GM23338 (cell line): ENCODE data around the gene TFEB. TPM values are rescaled to one million over a fixed set of nuclear protein-coding genes. Genes with fewer than 3 reads are reported as not detected.

Experiments used
- ATAC-seq: fragments of 200-7000 bp; cut with Tn5 transposase; 3 replicates; pipeline ENCODE4 v1.9.1; 2020
- DNase-seq: peaks from one replicate; pipeline ENCODE4 v3.0.0-alpha.2; 2015; ENCODE audit warnings: low spot score
- H2AFZ ChIP-seq: fragments of 200-600 bp; sonication (generic); 2 replicates; pipeline ENCODE4 v1.8.0; 2016; ENCODE audit warnings: antibody characterized with exemption, mild to moderate bottlenecking, moderate library complexity
- H3F3A ChIP-seq: fragments of 200-600 bp; sonication (generic); replicated peaks from 2 replicates; pipeline ENCODE4 v1.8.0; 2017; ENCODE audit warnings: antibody characterized with exemption, mixed run types, low read depth
- H3K27ac ChIP-seq: fragments of 200-600 bp; sonication (generic); 2 replicates; pipeline ENCODE4 v1.6.1; 2016; ENCODE audit warnings: low read depth
- H3K27me3 ChIP-seq: fragments of 200-600 bp; sonication (generic); 2 replicates; pipeline ENCODE4 v1.8.0; 2016; ENCODE audit warnings: mild to moderate bottlenecking, mixed run types, moderate library complexity; ENCODE audit not compliant: insufficient read depth
- H3K36me3 ChIP-seq: fragments of 200-600 bp; sonication (generic); 2 replicates; pipeline ENCODE4 v1.8.0; 2016; ENCODE audit warnings: mild to moderate bottlenecking; ENCODE audit not compliant: insufficient read depth
- H3K4me1 ChIP-seq: fragments of 200-600 bp; sonication (generic); 2 replicates; pipeline ENCODE4 v1.8.0; 2016; ENCODE audit warnings: mild to moderate bottlenecking, moderate library complexity; ENCODE audit not compliant: insufficient read depth
- H3K4me2 ChIP-seq: fragments of 200-600 bp; sonication (generic); 2 replicates; pipeline ENCODE4 v1.7.1; 2017; ENCODE audit warnings: mixed run types
- H3K4me3 ChIP-seq: fragments of 200-600 bp; sonication (generic); 2 replicates; pipeline ENCODE4 v1.6.1; 2016; ENCODE audit warnings: mixed run types
- H3K79me2 ChIP-seq: fragments of 200-600 bp; sonication (generic); replicated peaks from 2 replicates; pipeline ENCODE4 v1.8.0; 2017; ENCODE audit warnings: mild to moderate bottlenecking; ENCODE audit not compliant: insufficient read depth
- H3K9me2 ChIP-seq: fragments of 200-600 bp; sonication (generic); 2 replicates; pipeline ENCODE4 v1.8.0; 2017; ENCODE audit not compliant: insufficient read depth
- H4K20me1 ChIP-seq: fragments of 200-600 bp; sonication (generic); replicated peaks from 2 replicates; pipeline ENCODE4 v1.8.0; 2017; ENCODE audit warnings: mild to moderate bottlenecking; ENCODE audit not compliant: insufficient read depth
- H3K27ac Mint-ChIP-seq: 2 replicates; pipeline ENCODE4 v1.8.0; 2020; ENCODE audit warnings: inconsistent platforms, mild to moderate bottlenecking, moderate library complexity, mixed read lengths
- H3K27me3 Mint-ChIP-seq: 3 replicates; pipeline ENCODE4 v1.8.0; 2022; ENCODE audit warnings: low read depth, mild to moderate bottlenecking, moderate library complexity, mixed read lengths, inconsistent platforms; ENCODE audit not compliant: insufficient read depth, poor library complexity
- H3K36me3 Mint-ChIP-seq: 3 replicates; pipeline ENCODE4 v1.8.0; 2021; ENCODE audit warnings: low read depth, mild to moderate bottlenecking, inconsistent platforms, moderate library complexity, mixed read lengths
- H3K4me1 Mint-ChIP-seq: 3 replicates; pipeline ENCODE4 v1.8.0; 2020; ENCODE audit warnings: mild to moderate bottlenecking, inconsistent platforms, mixed read lengths
- H3K4me3 Mint-ChIP-seq: 3 replicates; pipeline ENCODE4 v1.8.0; 2021; ENCODE audit warnings: moderate library complexity, mild to moderate bottlenecking, inconsistent platforms, mixed read lengths
- H3K9me3 Mint-ChIP-seq: 3 replicates; pipeline ENCODE4 v1.8.0; 2020; ENCODE audit warnings: moderate library complexity, mild to moderate bottlenecking, inconsistent platforms, mixed read lengths
- JUNB ChIP-seq: IDR thresholded peaks from one replicate; pipeline ENCODE4 v1.6.1; 2016; ENCODE audit warnings: antibody characterized with exemption; ENCODE audit not compliant: unreplicated experiment
- POLR2AphosphoS5 ChIP-seq: IDR thresholded peaks from 2 replicates; pipeline ENCODE4 v1.6.1; 2016; ENCODE audit warnings: antibody characterized with exemption, low read depth
- STAT1 ChIP-seq: IDR thresholded peaks from one replicate; pipeline ENCODE4 v1.6.1; 2016; ENCODE audit warnings: antibody characterized with exemption; ENCODE audit not compliant: unreplicated experiment
- ZNF114 ChIP-seq: fragments of 250-450 bp; sonication (Bioruptor Pico); IDR thresholded peaks from 2 replicates; pipeline ENCODE4 v1.5.0; 2020; ENCODE audit warnings: mild to moderate bottlenecking, moderate library complexity
- polyA plus RNA-seq: library from polyadenylated mRNA; unstranded; fragments of >200 nt; fragmentation: Nextera tagmentation; extraction: Ambion mirVana; gene quantifications from 2 replicates; pipeline ENCODE4 v1.2.1, GENCODE V29; 2016
- total RNA-seq: library from RNA; depleted of rRNA; stranded (reverse); fragments of >200 nt; shearing (Covaris generic); gene quantifications from 2 replicates; pipeline ENCODE4 v1.2.3, GENCODE V29; 2014
- TF ChIP-seq, protein P1 (sequence below): fragments of 250-450 bp; sonication (Bioruptor Pico); IDR thresholded peaks from 2 replicates; pipeline ENCODE4 v1.5.0; 2020; ENCODE audit warnings: mild to moderate bottlenecking, moderate library complexity
- TF ChIP-seq, protein P2 (sequence below): IDR thresholded peaks from 2 replicates; pipeline ENCODE4 v1.6.1; 2016; ENCODE audit warnings: antibody characterized with exemption
- TF ChIP-seq, protein P3 (sequence below), 2 experiments: fragments of 200-600 bp in 1 of 2; sonication (generic) in 1 of 2; conservative IDR thresholded peaks; 2 replicates each; pipeline versions ENCODE4 v1.5.1 to v1.6.1; 2016 to 2017; ENCODE audit warnings: antibody characterized with exemption in 2 of 2, low read depth in 2 of 2, mild to moderate bottlenecking in 2 of 2, moderate library complexity in 1 of 2

The TFEB gene
- total and polyA plus RNA-seq, 2 experiments from 2014 or later = 1.3 to 4.3 TPM

DNA sequence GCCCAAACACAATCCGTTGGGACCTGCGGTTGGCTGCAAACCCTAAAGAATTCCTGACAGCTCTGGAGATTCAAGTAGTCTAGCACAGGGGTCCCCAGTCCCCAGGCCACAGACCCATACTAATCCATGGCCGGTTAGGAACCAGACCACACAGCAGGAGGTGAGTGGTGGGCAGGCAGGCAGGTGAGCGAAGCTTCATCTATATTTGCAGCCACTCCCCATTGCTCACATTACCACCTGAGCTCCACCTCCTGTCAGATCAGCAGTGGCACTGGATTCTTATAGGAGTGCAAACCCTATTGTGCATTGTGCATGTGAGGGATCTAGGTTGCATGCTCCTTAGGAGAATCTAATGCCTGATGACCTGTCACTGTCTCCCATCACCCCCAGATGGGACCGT lies 16.6 kb downstream of the TFEB start (continued):
- TF ChIP-seq, protein P1, sequence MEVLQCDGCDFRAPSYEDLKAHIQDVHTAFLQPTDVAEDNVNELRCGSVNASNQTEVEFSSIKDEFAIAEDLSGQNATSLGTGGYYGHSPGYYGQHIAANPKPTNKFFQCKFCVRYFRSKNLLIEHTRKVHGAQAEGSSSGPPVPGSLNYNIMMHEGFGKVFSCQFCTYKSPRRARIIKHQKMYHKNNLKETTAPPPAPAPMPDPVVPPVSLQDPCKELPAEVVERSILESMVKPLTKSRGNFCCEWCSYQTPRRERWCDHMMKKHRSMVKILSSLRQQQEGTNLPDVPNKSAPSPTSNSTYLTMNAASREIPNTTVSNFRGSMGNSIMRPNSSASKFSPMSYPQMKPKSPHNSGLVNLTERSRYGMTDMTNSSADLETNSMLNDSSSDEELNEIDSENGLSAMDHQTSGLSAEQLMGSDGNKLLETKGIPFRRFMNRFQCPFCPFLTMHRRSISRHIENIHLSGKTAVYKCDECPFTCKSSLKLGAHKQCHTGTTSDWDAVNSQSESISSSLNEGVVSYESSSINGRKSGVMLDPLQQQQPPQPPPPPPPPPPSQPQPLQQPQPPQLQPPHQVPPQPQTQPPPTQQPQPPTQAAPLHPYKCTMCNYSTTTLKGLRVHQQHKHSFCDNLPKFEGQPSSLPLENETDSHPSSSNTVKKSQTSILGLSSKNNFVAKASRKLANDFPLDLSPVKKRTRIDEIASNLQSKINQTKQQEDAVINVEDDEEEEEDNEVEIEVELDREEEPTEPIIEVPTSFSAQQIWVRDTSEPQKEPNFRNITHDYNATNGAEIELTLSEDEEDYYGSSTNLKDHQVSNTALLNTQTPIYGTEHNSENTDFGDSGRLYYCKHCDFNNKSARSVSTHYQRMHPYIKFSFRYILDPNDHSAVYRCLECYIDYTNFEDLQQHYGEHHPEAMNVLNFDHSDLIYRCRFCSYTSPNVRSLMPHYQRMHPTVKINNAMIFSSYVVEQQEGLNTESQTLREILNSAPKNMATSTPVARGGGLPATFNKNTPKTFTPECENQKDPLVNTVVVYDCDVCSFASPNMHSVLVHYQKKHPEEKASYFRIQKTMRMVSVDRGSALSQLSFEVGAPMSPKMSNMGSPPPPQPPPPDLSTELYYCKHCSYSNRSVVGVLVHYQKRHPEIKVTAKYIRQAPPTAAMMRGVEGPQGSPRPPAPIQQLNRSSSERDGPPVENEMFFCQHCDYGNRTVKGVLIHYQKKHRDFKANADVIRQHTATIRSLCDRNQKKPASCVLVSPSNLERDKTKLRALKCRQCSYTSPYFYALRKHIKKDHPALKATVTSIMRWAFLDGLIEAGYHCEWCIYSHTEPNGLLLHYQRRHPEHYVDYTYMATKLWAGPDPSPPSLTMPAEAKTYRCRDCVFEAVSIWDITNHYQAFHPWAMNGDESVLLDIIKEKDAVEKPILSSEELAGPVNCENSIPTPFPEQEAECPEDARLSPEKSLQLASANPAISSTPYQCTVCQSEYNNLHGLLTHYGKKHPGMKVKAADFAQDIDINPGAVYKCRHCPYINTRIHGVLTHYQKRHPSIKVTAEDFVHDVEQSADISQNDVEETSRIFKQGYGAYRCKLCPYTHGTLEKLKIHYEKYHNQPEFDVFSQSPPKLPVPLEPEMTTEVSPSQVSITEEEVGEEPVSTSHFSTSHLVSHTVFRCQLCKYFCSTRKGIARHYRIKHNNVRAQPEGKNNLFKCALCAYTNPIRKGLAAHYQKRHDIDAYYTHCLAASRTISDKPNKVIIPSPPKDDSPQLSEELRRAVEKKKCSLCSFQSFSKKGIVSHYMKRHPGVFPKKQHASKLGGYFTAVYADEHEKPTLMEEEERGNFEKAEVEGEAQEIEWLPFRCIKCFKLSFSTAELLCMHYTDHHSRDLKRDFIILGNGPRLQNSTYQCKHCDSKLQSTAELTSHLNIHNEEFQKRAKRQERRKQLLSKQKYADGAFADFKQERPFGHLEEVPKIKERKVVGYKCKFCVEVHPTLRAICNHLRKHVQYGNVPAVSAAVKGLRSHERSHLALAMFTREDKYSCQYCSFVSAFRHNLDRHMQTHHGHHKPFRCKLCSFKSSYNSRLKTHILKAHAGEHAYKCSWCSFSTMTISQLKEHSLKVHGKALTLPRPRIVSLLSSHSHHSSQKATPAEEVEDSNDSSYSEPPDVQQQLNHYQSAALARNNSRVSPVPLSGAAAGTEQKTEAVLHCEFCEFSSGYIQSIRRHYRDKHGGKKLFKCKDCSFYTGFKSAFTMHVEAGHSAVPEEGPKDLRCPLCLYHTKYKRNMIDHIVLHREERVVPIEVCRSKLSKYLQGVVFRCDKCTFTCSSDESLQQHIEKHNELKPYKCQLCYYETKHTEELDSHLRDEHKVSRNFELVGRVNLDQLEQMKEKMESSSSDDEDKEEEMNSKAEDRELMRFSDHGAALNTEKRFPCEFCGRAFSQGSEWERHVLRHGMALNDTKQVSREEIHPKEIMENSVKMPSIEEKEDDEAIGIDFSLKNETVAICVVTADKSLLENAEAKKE = no peak
- TF ChIP-seq, protein P2, sequence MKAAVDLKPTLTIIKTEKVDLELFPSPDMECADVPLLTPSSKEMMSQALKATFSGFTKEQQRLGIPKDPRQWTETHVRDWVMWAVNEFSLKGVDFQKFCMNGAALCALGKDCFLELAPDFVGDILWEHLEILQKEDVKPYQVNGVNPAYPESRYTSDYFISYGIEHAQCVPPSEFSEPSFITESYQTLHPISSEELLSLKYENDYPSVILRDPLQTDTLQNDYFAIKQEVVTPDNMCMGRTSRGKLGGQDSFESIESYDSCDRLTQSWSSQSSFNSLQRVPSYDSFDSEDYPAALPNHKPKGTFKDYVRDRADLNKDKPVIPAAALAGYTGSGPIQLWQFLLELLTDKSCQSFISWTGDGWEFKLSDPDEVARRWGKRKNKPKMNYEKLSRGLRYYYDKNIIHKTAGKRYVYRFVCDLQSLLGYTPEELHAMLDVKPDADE = no peak
- TF ChIP-seq, protein P3, sequence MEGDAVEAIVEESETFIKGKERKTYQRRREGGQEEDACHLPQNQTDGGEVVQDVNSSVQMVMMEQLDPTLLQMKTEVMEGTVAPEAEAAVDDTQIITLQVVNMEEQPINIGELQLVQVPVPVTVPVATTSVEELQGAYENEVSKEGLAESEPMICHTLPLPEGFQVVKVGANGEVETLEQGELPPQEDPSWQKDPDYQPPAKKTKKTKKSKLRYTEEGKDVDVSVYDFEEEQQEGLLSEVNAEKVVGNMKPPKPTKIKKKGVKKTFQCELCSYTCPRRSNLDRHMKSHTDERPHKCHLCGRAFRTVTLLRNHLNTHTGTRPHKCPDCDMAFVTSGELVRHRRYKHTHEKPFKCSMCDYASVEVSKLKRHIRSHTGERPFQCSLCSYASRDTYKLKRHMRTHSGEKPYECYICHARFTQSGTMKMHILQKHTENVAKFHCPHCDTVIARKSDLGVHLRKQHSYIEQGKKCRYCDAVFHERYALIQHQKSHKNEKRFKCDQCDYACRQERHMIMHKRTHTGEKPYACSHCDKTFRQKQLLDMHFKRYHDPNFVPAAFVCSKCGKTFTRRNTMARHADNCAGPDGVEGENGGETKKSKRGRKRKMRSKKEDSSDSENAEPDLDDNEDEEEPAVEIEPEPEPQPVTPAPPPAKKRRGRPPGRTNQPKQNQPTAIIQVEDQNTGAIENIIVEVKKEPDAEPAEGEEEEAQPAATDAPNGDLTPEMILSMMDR (conservative IDR thresholded peaks at IDR 0.05; ENCODE audit: low read depth in 2 of 2) = no peak

DNA sequence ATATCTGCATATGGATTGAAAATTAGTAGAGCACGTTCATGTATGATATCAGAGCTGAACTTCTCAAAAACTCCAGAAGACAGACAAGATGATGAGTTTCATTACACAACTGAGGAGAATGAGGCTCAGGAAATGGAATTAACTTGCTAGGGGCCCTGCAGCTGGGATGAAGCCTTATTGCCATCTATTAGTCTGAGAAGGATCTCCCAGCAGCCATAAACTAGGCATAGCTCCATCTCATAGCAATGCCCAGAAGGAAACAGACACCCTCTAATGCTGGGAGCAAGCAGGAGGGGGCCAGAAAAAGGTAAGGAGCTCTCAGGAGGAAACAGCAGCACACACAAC lies 18.0 kb downstream of the TFEB start:
- Mint-ChIP-seq H3K27me3 (no peaks in the 10 kb centered on the region), H3K4me1 (peaks cover 9% of the 10 kb centered on the region; the same call in 2 of the 3 replicates), H3K36me3 (no peaks in the 10 kb centered on the region), H3K27ac (no peak overlapping the region), H3K9me3 (no peaks in the 10 kb centered on the region), H3K4me3 (no peak overlapping the region)
- no peak overlapping the region for H3K4me3 ChIP-seq
- H4K20me1 ChIP-seq = no peaks in the 10 kb centered on the region
- no peaks in the 10 kb centered on the region for H3K27me3 ChIP-seq
- H2AFZ ChIP-seq = no peak overlapping the region
- no peaks in the 10 kb centered on the region for H3K9me2 ChIP-seq
- DNase-seq = no peak
- H3K79me2 ChIP-seq = no peaks in the 10 kb centered on the region
- H3K27ac ChIP-seq = no peak overlapping the region
- H3K36me3 ChIP-seq = no peaks in the 10 kb centered on the region
- no peaks in the 10 kb centered on the region for H3F3A ChIP-seq
- no peak overlapping the region for H3K4me2 ChIP-seq
- ATAC-seq = no peak
- H3K4me1 ChIP-seq = no peaks in the 10 kb centered on the region
- TF ChIP-seq POLR2AphosphoS5 = no peak
- no peak for TF ChIP-seq ZNF114 (CRISPR knock-in tag)
- TF ChIP-seq STAT1 = no peak
- TF ChIP-seq, protein P1 = no peak
- no peak for TF ChIP-seq JUNB
